ENCODE measurements around the gene NAT16.

Gene NAT16

DNA sequence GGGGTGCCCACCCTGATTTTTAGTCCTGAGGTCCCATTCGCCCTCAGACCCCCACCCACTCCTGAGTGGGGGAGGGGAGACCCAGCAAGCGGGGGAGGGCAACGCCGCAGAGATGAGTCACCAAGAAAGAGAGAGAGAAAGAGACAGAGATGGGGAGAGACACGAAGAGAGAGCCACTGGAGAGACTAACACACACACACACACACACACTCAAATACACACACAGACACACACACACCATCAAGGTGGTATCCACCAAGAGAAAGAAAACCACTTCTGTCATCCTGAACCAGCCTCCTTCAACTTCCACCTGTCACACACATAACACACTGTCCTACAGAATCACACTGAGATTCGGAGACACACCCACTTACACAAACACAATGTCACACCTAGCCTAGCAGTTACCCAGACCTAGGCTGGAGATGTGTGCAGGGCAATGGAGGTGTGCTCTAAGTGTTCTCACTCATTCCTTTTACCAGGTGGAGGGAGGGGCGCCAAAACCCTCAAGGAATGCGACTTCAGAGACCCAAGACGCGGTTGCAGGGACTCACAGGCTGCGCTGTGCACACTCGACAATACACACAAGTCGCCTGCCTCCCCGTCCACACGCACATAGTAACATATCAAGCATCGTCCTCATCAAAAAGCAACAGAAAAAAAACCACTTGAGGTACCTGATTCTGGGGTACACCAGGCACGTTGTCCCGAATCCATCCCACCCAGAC, 10.8 kb downstream of the NAT16 start:
- H3K4me3 ChIP-seq (IDR thresholded peaks at IDR 0.05; ENCODE audit: insufficient read depth, low read depth, low read length): no peak overlapping the region
- H3K4me2 ChIP-seq: peak overlapping the region; percentile 18; the same call in 1 of the 2 replicates
- H4K20me1 ChIP-seq (ENCODE audit: insufficient read depth): no peaks in the 10 kb centered on the region
- no peak overlapping the region for H3K9ac ChIP-seq
- no peak overlapping the region for H3K27ac ChIP-seq
- H3K4me1 ChIP-seq (ENCODE audit: low read depth, poor library complexity, severe bottlenecking): peaks cover 18% of the 10 kb centered on the region
- peaks cover 87% of the 10 kb centered on the region for H3K27me3 ChIP-seq (ENCODE audit: insufficient read depth, low read depth)
- no peaks in the 10 kb centered on the region for H3K36me3 ChIP-seq (ENCODE audit: insufficient read depth)
- H3K79me2 ChIP-seq (ENCODE audit: insufficient read depth, low read depth): no peaks in the 10 kb centered on the region
- TF ChIP-seq, protein P1, sequence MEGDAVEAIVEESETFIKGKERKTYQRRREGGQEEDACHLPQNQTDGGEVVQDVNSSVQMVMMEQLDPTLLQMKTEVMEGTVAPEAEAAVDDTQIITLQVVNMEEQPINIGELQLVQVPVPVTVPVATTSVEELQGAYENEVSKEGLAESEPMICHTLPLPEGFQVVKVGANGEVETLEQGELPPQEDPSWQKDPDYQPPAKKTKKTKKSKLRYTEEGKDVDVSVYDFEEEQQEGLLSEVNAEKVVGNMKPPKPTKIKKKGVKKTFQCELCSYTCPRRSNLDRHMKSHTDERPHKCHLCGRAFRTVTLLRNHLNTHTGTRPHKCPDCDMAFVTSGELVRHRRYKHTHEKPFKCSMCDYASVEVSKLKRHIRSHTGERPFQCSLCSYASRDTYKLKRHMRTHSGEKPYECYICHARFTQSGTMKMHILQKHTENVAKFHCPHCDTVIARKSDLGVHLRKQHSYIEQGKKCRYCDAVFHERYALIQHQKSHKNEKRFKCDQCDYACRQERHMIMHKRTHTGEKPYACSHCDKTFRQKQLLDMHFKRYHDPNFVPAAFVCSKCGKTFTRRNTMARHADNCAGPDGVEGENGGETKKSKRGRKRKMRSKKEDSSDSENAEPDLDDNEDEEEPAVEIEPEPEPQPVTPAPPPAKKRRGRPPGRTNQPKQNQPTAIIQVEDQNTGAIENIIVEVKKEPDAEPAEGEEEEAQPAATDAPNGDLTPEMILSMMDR (conservative IDR thresholded peaks at IDR 0.05; ENCODE audit: low read depth, low read length): no peak
- peak overlapping the region; percentile 38; the same call in 1 of the 2 replicates for H2AFZ ChIP-seq (ENCODE audit: low read depth)

DNA sequence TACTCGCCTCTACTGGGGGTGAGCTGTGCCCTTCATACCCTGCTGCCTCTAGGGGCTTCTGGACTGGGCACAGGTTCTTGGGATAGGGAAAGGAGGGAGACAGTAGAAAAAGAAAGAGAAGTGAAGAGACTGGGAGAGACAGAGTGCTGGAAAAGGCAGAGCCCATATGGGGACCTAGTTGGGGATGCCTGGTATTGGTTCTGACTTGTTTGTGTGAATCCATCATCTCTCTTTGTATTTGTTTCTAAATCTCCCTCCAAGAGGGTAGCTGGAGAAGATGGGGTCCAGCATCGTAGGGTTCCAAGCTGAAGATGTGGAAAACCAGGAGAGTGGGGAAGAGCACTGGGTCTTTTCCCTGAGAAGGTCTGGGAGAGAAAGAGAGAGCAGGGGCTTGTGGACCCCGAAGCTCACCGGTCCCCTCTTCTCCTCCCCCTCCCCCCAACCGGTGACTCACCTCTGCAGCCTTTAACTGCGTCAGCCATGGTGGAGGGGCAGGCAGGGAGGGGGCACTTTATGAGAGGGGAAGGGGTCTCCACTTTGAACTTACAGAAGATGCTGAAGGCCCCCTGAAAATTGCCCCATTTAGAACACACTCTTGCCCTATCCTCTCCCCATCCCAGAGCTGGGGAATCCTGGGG, 11.6 kb downstream of the NAT16 start:
- peaks cover 18% of the 10 kb centered on the region for H3K4me1 ChIP-seq (ENCODE audit: low read depth, poor library complexity, severe bottlenecking)
- no peaks in the 10 kb centered on the region for H4K20me1 ChIP-seq (ENCODE audit: insufficient read depth)
- H3K4me3 ChIP-seq (IDR thresholded peaks at IDR 0.05; ENCODE audit: insufficient read depth, low read depth, low read length): no peak overlapping the region
- no peaks in the 10 kb centered on the region for H3K36me3 ChIP-seq (ENCODE audit: insufficient read depth)
- H3K27me3 ChIP-seq (ENCODE audit: insufficient read depth, low read depth): peaks cover 80% of the 10 kb centered on the region
- no peak overlapping the region for H3K9ac ChIP-seq
- H2AFZ ChIP-seq (ENCODE audit: low read depth): no peak overlapping the region
- no peaks in the 10 kb centered on the region for H3K79me2 ChIP-seq (ENCODE audit: insufficient read depth, low read depth)
- no peak overlapping the region for H3K27ac ChIP-seq
- TF ChIP-seq, protein P1 (conservative IDR thresholded peaks at IDR 0.05; ENCODE audit: low read depth, low read length): no peak
- no peak overlapping the region for H3K4me2 ChIP-seq

DNA sequence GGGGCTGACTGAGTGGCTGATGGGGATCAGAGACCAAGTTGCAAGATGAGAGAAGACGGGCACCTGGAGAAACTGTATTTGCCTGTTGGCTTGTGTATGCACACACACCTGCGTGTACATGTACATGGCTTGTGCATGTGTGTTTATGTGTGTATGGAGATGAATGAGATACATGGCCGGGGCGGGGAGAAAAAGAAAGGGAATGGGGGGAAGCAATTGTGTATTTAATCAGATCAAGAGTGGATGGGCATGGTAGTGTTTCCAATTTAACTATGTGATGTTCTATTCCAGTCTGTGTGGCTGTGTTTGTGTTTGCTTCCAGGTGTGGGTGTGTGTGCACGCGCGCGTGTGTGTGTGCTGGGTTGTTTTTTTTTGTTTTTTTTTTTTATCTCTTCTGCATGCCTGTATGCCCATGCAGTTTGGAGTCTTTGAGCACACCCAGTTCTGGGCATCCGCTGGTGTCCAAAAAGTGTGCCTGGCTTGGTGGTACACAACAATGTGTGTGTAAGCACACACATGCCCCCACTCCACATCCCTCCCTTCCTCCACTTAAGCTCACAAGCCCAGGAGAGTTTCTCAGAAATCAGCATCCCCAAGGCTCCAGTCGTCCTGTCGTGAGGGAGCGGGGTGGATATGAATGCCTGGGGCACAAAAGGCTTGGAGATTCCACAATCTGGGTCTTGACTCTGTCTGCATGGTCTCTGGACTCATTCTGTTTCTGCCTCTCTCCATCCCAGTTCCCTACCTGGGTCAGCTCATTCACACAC, 12.3 kb downstream of the NAT16 start:
- Histone ChIP-seq H3K36me3 (ENCODE audit: insufficient read depth) (no peaks in the 10 kb centered on the region), H4K20me1 (ENCODE audit: insufficient read depth) (no peaks in the 10 kb centered on the region), H3K4me1 (ENCODE audit: low read depth, poor library complexity, severe bottlenecking) (peaks cover 18% of the 10 kb centered on the region), H3K4me3 (IDR thresholded peaks at IDR 0.05; ENCODE audit: insufficient read depth, low read depth, low read length) (no peak overlapping the region), H3K27me3 (ENCODE audit: insufficient read depth, low read depth) (peaks cover 73% of the 10 kb centered on the region), H3K4me2 (no peak overlapping the region), H2AFZ (ENCODE audit: low read depth) (no peak overlapping the region), H3K79me2 (ENCODE audit: insufficient read depth, low read depth) (no peaks in the 10 kb centered on the region), H3K9ac (no peak overlapping the region), H3K27ac (no peak overlapping the region)
- TF ChIP-seq, protein P1 (conservative IDR thresholded peaks at IDR 0.05; ENCODE audit: low read depth, low read length): no peak

DNA sequence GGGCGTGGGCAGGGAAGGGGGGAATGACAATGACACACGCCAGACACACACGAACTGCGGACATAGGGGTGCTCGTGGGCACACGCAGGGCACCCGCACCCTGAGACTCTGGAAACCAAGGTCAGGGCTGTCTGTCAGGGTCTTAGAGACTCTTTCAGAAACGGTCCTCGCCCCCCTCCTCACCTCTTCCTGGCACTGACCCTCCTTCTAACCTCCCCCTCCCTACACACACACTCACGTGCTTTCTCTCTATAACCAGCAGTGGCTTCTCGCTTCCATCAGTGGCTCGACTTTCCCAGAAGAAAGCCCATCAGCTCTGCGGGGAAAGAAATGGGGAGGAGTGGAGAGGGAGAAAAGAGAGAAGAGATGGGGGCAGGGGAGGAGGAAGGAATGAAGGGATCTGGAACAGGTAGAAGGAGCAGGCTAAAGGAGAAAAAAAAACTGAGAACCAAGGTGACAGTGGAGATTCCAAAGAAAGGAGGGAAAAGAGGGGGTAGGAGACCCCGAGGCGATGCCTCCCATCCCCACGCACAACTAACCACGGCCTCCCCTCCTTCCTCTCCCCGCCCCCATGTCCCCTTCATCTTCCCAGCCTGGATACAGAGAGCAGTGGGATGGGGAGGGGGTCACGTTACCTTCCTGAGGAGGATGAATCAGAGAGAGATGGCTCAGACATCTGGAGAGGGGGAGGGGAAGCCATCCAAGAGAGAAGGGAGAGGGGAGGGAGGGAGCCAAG, 13.0 kb downstream of the NAT16 start:
- Histone ChIP-seq H3K4me1 (ENCODE audit: low read depth, poor library complexity, severe bottlenecking) (peaks cover 18% of the 10 kb centered on the region), H3K4me3 (IDR thresholded peaks at IDR 0.05; ENCODE audit: insufficient read depth, low read depth, low read length) (no peak overlapping the region), H3K27me3 (ENCODE audit: insufficient read depth, low read depth) (peaks cover 69% of the 10 kb centered on the region), H3K4me2 (no peak overlapping the region), H2AFZ (ENCODE audit: low read depth) (no peak overlapping the region), H3K9ac (no peak overlapping the region), H3K79me2 (ENCODE audit: insufficient read depth, low read depth) (no peaks in the 10 kb centered on the region), H3K27ac (no peak overlapping the region), H3K36me3 (ENCODE audit: insufficient read depth) (no peaks in the 10 kb centered on the region), H4K20me1 (ENCODE audit: insufficient read depth) (no peaks in the 10 kb centered on the region)
- TF ChIP-seq, protein P1 (conservative IDR thresholded peaks at IDR 0.05; ENCODE audit: low read depth, low read length): no peak
